Osteoblast (primary cell): ENCODE results near the gene PSMD13. TPM values are rescaled to one million over a fixed set of nuclear protein-coding genes. Genes with fewer than 3 reads are reported as not detected.

ENCODE experiments used
- DNase-seq: peaks from one replicate; pipeline ENCODE4 v3.0.0; 2011; ENCODE audit warnings: low spot score, mixed read lengths; ENCODE audit not compliant: insufficient read length; ENCODE audit errors: missing footprints
- H2AFZ ChIP-seq: 2 replicates; pipeline ENCODE4 v1.6.0; 2011; ENCODE audit warnings: mild to moderate bottlenecking, low read length
- H3K27ac ChIP-seq: 2 replicates; pipeline ENCODE4 v1.5.1; 2011; ENCODE audit warnings: mild to moderate bottlenecking, low read depth, low read length, moderate library complexity
- H3K27me3 ChIP-seq: 2 replicates; pipeline ENCODE4 v1.6.0; 2012; ENCODE audit warnings: mild to moderate bottlenecking, control low read depth, inconsistent platforms, low read length, moderate library complexity; ENCODE audit not compliant: insufficient read depth
- H3K36me3 ChIP-seq: 2 replicates; pipeline ENCODE4 v1.5.1; 2011; ENCODE audit warnings: mild to moderate bottlenecking, low read length, control low read depth, moderate library complexity; ENCODE audit not compliant: insufficient read depth
- H3K4me1 ChIP-seq: 2 replicates; pipeline ENCODE4 v1.5.1; 2011; ENCODE audit warnings: mild to moderate bottlenecking, low read length, control low read depth, moderate library complexity; ENCODE audit not compliant: insufficient read depth
- H3K4me2 ChIP-seq: 2 replicates; pipeline ENCODE4 v1.6.0; 2011; ENCODE audit warnings: mild to moderate bottlenecking, low read length; ENCODE audit not compliant: insufficient read depth
- H3K4me3 ChIP-seq: fragments of 200-600 bp; sonication (generic); 3 replicates; pipeline ENCODE4 v1.5.1; 2012; ENCODE audit warnings: mild to moderate bottlenecking, low read length, inconsistent platforms; ENCODE audit not compliant: insufficient read depth
- H3K79me2 ChIP-seq: 2 replicates; pipeline ENCODE4 v1.6.0; 2012; ENCODE audit warnings: mild to moderate bottlenecking, low read length, control low read depth, inconsistent platforms; ENCODE audit not compliant: insufficient read depth
- H3K9me3 ChIP-seq: 2 replicates; pipeline ENCODE4 v1.5.1; 2011; ENCODE audit warnings: low read depth, low read length, control low read depth
- H4K20me1 ChIP-seq: 2 replicates; pipeline ENCODE4 v1.6.0; 2012; ENCODE audit warnings: mild to moderate bottlenecking, low read length, control low read depth; ENCODE audit not compliant: insufficient read depth
- total RNA-seq: library from RNA; depleted of rRNA; stranded (reverse); fragments of >200 nt; gene quantifications from 2 replicates; pipeline ENCODE4 v1.2.3, GENCODE V29; 2012
- TF ChIP-seq, protein P1 (sequence below): IDR thresholded peaks from 2 replicates; pipeline ENCODE4 v1.5.1; 2011; ENCODE audit warnings: mild to moderate bottlenecking, low read depth, low read length, moderate library complexity; ENCODE audit errors: extremely low read depth

The PSMD13 gene
- total RNA-seq, 1 donor: 110 TPM

GRCh38 chr11:289712-290620 is 53.2 kb downstream of the PSMD13 start:
- H2AFZ ChIP-seq: no peak overlapping the region
- no peak overlapping the region for H3K27ac ChIP-seq
- H3K9me3 ChIP-seq: no peaks in the 10 kb centered on the region
- no peaks in the 10 kb centered on the region for H3K36me3 ChIP-seq
- H3K4me1 ChIP-seq: peaks cover 4% of the 10 kb centered on the region
- no peak overlapping the region for H3K4me3 ChIP-seq
- H3K27me3 ChIP-seq: peaks cover 14% of the 10 kb centered on the region
- H3K4me2 ChIP-seq: peak overlapping the region; percentile 65
- TF ChIP-seq, protein P1, sequence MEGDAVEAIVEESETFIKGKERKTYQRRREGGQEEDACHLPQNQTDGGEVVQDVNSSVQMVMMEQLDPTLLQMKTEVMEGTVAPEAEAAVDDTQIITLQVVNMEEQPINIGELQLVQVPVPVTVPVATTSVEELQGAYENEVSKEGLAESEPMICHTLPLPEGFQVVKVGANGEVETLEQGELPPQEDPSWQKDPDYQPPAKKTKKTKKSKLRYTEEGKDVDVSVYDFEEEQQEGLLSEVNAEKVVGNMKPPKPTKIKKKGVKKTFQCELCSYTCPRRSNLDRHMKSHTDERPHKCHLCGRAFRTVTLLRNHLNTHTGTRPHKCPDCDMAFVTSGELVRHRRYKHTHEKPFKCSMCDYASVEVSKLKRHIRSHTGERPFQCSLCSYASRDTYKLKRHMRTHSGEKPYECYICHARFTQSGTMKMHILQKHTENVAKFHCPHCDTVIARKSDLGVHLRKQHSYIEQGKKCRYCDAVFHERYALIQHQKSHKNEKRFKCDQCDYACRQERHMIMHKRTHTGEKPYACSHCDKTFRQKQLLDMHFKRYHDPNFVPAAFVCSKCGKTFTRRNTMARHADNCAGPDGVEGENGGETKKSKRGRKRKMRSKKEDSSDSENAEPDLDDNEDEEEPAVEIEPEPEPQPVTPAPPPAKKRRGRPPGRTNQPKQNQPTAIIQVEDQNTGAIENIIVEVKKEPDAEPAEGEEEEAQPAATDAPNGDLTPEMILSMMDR: no peak
- DNase-seq: peak; percentile 92
- H3K79me2 ChIP-seq: no peaks in the 10 kb centered on the region
- no peaks in the 10 kb centered on the region for H4K20me1 ChIP-seq

DNA sequence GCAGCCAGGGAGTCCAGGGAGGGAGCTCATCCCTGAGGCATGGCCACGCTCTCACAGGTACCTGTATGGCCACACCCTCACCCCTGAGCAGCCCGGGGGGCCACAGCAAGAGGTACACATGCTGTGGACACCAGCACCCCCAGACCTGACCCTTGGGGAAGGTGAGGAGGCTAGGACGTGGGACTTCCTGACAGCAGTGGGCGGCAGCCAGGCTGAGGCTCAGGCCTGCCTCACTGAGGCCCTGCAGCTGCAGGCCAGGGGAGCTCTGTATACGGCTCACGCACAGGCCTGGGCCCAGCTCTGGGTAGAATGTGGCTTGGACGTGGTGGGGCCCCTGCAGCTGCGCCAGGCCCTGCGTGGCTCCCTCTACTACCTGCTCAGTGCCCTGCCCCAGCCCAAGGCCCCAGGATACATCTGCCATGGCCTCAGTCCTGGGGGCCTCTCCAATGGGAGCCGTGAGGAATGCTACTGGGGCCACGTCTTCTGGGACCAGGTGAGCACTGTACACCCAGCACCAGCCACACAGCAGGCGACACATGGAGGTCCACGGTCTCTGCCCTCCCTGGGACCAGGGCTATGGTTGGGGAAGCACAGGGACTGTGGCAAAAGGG is 54.0 kb downstream of the PSMD13 start:
- peaks cover 4% of the 10 kb centered on the region for H3K4me1 ChIP-seq
- no peaks in the 10 kb centered on the region for H3K79me2 ChIP-seq
- no peak overlapping the region for H3K27ac ChIP-seq
- TF ChIP-seq, protein P1: no peak
- peak; percentile 83 for DNase-seq
- no peak overlapping the region for H3K4me3 ChIP-seq
- H3K27me3 ChIP-seq: peaks cover 14% of the 10 kb centered on the region
- H2AFZ ChIP-seq: no peak overlapping the region
- no peaks in the 10 kb centered on the region for H3K36me3 ChIP-seq
- no peaks in the 10 kb centered on the region for H3K9me3 ChIP-seq
- no peak overlapping the region for H3K4me2 ChIP-seq
- H4K20me1 ChIP-seq: no peaks in the 10 kb centered on the region

DNA sequence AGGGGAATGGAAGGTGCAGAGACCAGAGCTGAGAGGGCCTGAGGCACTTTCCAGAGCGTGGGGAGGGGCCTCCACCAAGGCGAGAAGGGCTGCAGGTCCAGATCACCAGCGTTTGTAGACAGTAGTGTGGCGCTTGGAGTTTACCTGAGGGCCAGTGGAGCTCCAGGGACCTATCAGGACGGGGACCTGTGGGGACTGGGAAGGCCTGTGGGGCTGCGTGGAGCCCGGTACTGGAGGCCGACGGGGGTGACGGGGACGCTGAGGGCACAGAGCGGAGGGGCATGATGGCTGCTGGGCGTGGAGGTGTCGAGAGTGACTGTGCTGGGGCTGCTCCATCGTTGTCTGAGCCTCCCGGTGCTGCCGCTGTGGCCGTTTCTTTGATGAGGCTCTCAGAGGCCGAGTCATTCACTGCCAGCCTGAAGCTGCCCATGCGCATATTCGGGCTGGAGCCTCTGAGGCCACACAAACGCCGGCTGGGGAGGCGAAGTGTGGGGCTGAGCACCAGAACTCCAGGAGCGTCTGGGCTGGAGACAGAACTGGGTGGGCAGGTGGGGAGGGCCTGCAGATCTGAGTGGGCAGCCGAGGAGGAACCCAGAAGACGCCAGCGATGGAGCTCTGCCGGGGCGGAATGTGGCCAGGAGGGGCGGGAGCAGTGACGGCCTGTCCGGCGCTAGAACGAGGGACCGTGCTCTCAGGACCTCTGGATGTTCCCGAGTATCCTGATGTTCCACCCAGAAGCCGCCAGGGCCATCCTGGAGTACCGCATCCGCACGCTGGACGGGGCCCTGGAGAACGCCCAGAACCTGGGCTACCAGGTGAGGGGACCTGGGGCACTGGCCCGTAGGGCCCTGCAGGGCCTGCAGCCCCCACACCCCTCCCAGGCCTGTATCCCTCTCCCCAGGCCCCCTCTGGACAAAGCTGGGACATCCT is 54.8 kb downstream of the PSMD13 start:
- no peak overlapping the region for H3K4me3 ChIP-seq
- no peaks in the 10 kb centered on the region for H3K36me3 ChIP-seq
- H3K9me3 ChIP-seq: no peaks in the 10 kb centered on the region
- H3K27me3 ChIP-seq: peaks cover 14% of the 10 kb centered on the region
- peaks cover 4% of the 10 kb centered on the region for H3K4me1 ChIP-seq
- no peaks in the 10 kb centered on the region for H4K20me1 ChIP-seq
- no peak overlapping the region for H2AFZ ChIP-seq
- no peaks in the 10 kb centered on the region for H3K79me2 ChIP-seq
- TF ChIP-seq, protein P1: no peak
- no peak overlapping the region for H3K4me2 ChIP-seq
- peak; percentile 89 for DNase-seq
- no peak overlapping the region for H3K27ac ChIP-seq
